GM12891 (cell line): ENCODE results near the gene ZNF469.
"Not testable (repeated sequence)": the region's sequence is repeated elsewhere in the genome, so short reads cannot be mapped to it uniquely, and the experiment has no call there.

ENCODE experiments used
- DNase-seq: peaks from one replicate; pipeline ENCODE4 v3.0.0; 2011; ENCODE audit warnings: low spot score; ENCODE audit not compliant: insufficient read length
- FAIRE-seq: peaks from 2 replicates; lab custom pipeline; 2011; peaks lifted over from hg19 to GRCh38; lab: Jason Lieb, UNC
- PAX5 ChIP-seq: IDR thresholded peaks from 2 replicates; pipeline ENCODE4 v1.6.1; 2011; ENCODE audit warnings: low read length, moderate library complexity, mild to moderate bottlenecking; ENCODE audit not compliant: insufficient read depth, severe bottlenecking
- POLR2A ChIP-seq: IDR thresholded peaks from 2 replicates; pipeline ENCODE4 v1.6.1; 2011; ENCODE audit warnings: low read depth, low read length, control low read depth
- POLR2AphosphoS5 ChIP-seq: IDR thresholded peaks from 2 replicates; pipeline ENCODE4 v1.6.1; 2011; ENCODE audit warnings: low read depth, low read length, control low read depth
- POU2F2 ChIP-seq: IDR thresholded peaks from 2 replicates; pipeline ENCODE4 v1.6.1; 2011; ENCODE audit warnings: low read depth, mild to moderate bottlenecking, control low read depth, low read length, moderate library complexity
- SPI1 ChIP-seq: IDR thresholded peaks from 2 replicates; pipeline ENCODE4 v1.6.1; 2011; ENCODE audit warnings: low read depth, low read length, control low read depth
- TAF1 ChIP-seq: IDR thresholded peaks from 2 replicates; pipeline ENCODE4 v1.6.1; 2011; ENCODE audit warnings: low read depth, low read length, control low read depth

The ZNF469 gene

GRCh38 chr16:88406096-88407041 is 23.6 kb downstream of the ZNF469 start:
- TF ChIP-seq PAX5 (no peak), POLR2A (no peak), TAF1 (no peak), POLR2AphosphoS5 (no peak), POU2F2 (no peak), SPI1 (no peak)
- FAIRE-seq (no peak), DNase-seq (peak; percentile 61)

- DNase-seq (no peak), FAIRE-seq (no peak)
- no peak for TF ChIP-seq TAF1
Observed at GRCh38 chr16:88407042-88407420, 24.3 kb downstream of the ZNF469 start.

- TF ChIP-seq POU2F2, result no peak
- no peak for TF ChIP-seq POLR2A
- no peak for TF ChIP-seq TAF1
- no peak for TF ChIP-seq POLR2AphosphoS5
- TF ChIP-seq PAX5, result no peak
- no peak for TF ChIP-seq SPI1
- DNase-seq, result no peak
- no peak for FAIRE-seq
Observed at GRCh38 chr16:88407807-88408206, 25.0 kb downstream of the ZNF469 start.

DNA sequence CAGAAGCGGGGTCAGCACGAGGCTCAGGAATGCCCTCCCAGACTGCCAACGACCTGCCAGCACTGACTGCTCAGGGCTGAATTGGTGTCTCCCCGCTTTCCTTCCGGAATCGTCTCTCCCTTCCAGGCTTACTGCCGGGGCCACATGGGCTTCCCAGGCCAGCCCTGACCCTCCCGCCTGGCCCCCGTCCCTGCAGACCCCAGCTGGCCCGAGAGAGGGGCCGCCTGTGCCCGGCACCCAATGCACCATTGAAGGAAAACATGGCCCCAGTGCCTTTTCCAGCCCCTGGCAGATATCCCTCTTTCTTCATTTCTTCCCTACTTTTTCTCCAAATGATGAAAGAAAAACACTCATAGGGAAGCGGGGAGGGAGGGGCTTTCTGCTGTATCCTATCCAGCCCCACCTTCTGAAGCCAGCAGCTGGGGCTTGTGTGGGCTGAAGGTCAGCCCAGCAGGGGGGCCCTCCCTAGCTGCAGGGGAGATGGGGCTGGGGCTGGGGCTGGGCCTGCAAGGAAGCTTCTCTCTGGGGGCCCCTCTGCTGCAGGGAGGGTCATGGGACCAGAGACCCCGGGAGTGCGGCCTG is 25.9 kb downstream of the ZNF469 start:
- FAIRE-seq (no peak), DNase-seq (no peak)
- TF ChIP-seq TAF1 (no peak), POLR2AphosphoS5 (no peak), POLR2A (no peak), SPI1 (no peak), PAX5 (no peak), POU2F2 (no peak)

DNA sequence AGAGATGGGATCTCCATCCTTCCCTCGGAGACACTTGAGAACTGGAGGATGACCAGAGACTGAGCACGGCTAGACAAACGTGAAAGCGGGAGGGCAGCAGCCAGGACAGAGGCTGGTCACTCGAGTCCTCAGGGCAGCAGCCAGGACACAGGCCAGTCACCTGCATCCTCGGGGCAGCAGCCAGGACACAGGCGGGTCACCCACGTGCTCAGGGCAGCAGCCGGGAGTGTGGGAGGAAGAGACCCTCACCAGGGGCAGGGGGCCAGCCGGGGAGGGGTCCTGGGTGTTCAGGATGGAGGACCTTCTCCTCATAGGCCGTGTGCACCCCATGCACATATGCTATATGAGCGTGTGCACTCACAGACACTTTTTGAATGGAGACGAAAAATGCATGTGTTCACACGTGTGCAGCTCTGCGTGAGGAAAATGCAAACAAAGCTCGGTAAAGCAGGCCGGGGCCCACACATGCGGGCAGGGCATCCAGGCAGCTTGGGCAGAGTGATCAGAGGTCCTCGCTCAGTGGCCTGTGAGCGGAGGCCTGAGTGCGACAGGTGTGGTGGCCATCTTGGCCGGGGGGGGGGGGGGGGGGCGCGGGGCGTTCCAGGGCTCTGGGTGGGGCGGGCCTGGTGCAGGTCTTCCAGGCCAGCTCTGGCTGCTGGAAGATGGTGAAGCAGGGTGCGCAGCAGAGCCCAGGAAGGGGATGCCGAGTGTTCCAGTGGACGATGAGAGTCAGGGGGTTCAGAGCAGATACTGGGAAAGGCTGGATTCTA is 26.7 kb downstream of the ZNF469 start:
- FAIRE-seq, result no peak

GRCh38 chr16:88410297-88410968 is 27.7 kb downstream of the ZNF469 start:
- FAIRE-seq, result peak; percentile 87
- DNase-seq, result not testable (repeated sequence)

More for the DNA sequence above, 26.7 kb downstream of the ZNF469 start:
- no peak for DNase-seq
- TF ChIP-seq TAF1, result no peak

DNA sequence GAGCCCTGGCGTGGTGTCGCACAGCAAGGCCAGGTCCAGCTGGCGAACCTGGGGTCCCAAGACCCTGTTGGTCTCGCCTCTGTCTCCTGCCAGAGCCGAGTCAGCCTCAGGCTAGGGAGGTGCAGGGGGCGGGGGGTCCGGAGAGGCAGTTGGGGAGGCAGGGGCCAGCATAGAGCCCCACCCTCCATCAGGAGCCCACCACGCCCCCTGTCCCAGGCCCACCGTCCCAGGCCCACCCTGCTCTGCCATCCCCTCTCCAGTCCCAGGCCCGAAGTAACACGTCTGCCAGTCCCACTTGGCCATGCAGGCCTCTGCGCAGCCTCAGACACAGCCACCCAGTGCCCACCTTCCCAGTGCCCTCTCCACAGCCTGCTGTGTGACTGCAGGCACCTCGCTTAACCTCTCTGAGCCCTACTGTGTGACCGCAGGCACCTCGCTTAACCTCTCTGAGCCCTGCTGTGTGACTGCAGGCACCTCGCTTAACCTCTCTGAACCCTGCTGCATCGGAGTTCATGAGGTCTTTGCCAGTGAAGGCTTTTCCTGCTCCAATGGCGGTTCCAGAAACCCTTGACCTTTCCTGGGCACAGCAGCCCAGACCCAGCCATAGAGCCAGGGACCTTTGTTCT is 29.3 kb downstream of the ZNF469 start:
- DNase-seq (no peak), FAIRE-seq (no peak)
- no peak for TF ChIP-seq SPI1
- no peak for TF ChIP-seq POU2F2
- TF ChIP-seq TAF1, result no peak
- no peak for TF ChIP-seq PAX5
- no peak for TF ChIP-seq POLR2AphosphoS5
- no peak for TF ChIP-seq POLR2A

- FAIRE-seq (no peak), DNase-seq (no peak)
- TF ChIP-seq SPI1 (no peak), TAF1 (no peak), POU2F2 (no peak)
Observed at GRCh38 chr16:88412766-88413165, 30.0 kb downstream of the ZNF469 start.

DNA sequence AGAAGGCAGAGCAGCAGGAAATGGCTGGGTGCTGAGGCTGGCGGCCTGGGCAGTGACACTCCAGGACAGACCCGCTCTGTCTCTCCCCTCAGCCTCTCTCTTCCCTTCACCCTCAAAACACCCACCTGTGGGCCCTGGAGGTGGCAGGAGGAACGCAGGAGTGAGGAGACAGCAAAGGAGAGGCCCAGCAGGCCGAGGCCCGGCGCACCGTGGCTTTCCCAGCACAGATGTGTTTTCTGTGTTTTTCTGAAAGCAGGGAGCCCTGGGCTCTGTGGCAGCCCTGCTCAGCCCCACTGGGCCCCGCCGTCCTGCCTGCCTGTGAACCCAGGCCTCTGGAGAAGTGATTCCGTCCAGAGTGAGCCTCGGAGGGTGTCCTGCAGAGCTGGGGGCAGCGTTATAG is 30.5 kb downstream of the ZNF469 start:
- DNase-seq, result no peak
- FAIRE-seq, result no peak
- TF ChIP-seq SPI1, result no peak
